Psoas muscle (tissue), 8 donors: ENCODE data around the gene MARK3. TPM values are rescaled to one million over a fixed set of nuclear protein-coding genes. Genes with fewer than 3 reads are reported as not detected.

Experiments
- ATAC-seq, 4 donors: fragments of 200-7000 bp; cut with Tn5 transposase; one replicate each; pipeline ENCODE4 v1.9.1; 2020; ENCODE audit warnings: moderate library complexity in 3 of 4, mild to moderate bottlenecking in 2 of 4
- DNase-seq, 2 donors: peaks; one replicate each; pipeline ENCODE4 v3.0.0-alpha.2; 2020
- H3K27ac ChIP-seq: fragments of 200-600 bp; one replicate; pipeline ENCODE4 v1.8.0; 2022
- H3K27me3 ChIP-seq, 3 donors: fragments of 200-600 bp in 1 of 3; one replicate each; pipeline versions ENCODE4 v1.6.1 to v1.8.0; 2013 to 2022; ENCODE audit warnings: low read length in 2 of 3, mild to moderate bottlenecking in 2 of 3, moderate library complexity in 1 of 3; ENCODE audit not compliant: insufficient read depth in 3 of 3
- H3K36me3 ChIP-seq, 2 donors: fragments of 200-600 bp in 1 of 2; one replicate each; pipeline versions ENCODE4 v1.6.1 to v1.8.0; 2013 to 2022; ENCODE audit warnings: low read depth in 1 of 2, mild to moderate bottlenecking in 1 of 2, moderate library complexity in 1 of 2; ENCODE audit not compliant: insufficient read depth in 1 of 2
- H3K4me1 ChIP-seq: fragments of 200-600 bp; one replicate; pipeline ENCODE4 v1.8.0; 2022
- H3K4me3 ChIP-seq: fragments of 200-600 bp; one replicate; pipeline ENCODE4 v1.8.0; 2022; ENCODE audit warnings: mild to moderate bottlenecking
- H3K9me3 ChIP-seq: fragments of 200-600 bp; one replicate; pipeline ENCODE4 v1.8.0; 2022
- WGBS, 3 donors: extraction: QIAGEN DNeasy Blood & Tissue Kit; methylation state at CpG; one replicate each; pipeline versions ENCODE4 v1.1.6 to v1.1.7; 2013; 5-methylcytosine and 5-hydroxymethylcytosine counted together
- intact Hi-C, 2 donors: fragments of 100-400 bp; cut with DNase I; formaldehyde crosslinking; loops; one replicate each; pipeline versions ENCODE4 v1.11.0 to v1.14.2; 2022
- polyA plus RNA-seq, 3 donors: library from polyadenylated mRNA; stranded (reverse); fragments of 200-250 nt; gene quantifications; one replicate each; pipeline ENCODE4 v1.2.3, GENCODE V29; 2013
- total RNA-seq, 4 donors: library from RNA; stranded (reverse); fragmentation: NEBNext Ultra II Directional in 2 of 4; extraction: Animal tissue kit (Norgen Biotek cat#: 25700) in 2 of 4; gene quantifications; one replicate each; pipeline versions ENCODE4 v1.2.1 to v1.2.4, GENCODE V29; 2021 to 2023
- TF ChIP-seq, protein P1 (sequence below): fragments of 200-600 bp; IDR thresholded peaks from one replicate; pipeline ENCODE4 v1.8.0; 2022; ENCODE audit warnings: antibody characterized with exemption
- donor health status: healthy with polysubstance abuse.
- donor health status: DM: no; HTN: no; CAD: no; lungs with moderate emphysema.
- donor health status: Bipolar disorder and iron deficiency.
- donor health status: healthy.
- donor health status: DM: yes; HTN: yes; CAD: no.
- donor health status: DM: no; HTN: no; CAD: no.
- donor health status: DM: no; HTN: no; CAD: no.
- donor health status: DM: yes; HTN: yes; CAD: no.

MARK3 gene
- total and polyA plus RNA-seq, 7 donors = 46.1 to 89.2 (median 63.9) TPM

DNA sequence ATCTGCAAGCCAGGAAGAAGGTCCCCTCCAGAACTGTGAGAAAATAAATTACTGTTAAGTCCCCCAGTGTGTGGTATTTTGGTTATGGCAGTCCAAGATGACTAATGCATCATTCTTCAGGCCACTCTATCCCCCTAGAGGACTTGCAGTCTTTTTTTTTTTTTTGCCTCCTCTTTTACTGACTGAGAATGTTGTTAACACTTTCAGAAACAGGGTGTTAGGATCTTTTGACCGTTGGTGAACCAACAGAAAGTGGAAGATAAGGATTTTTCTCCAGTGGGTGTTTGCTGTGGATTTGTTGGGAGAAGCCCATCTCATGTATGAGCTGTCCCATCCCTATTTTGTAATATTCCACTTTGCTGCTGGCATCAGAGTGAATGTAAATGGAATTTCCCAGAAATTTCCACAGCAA is 37.8 kb downstream of the MARK3 start:
- H3K9me3 ChIP-seq = no peaks in the 10 kb centered on the region
- peak overlapping the region; percentile 33 for H3K27ac ChIP-seq
- TF ChIP-seq, protein P1, sequence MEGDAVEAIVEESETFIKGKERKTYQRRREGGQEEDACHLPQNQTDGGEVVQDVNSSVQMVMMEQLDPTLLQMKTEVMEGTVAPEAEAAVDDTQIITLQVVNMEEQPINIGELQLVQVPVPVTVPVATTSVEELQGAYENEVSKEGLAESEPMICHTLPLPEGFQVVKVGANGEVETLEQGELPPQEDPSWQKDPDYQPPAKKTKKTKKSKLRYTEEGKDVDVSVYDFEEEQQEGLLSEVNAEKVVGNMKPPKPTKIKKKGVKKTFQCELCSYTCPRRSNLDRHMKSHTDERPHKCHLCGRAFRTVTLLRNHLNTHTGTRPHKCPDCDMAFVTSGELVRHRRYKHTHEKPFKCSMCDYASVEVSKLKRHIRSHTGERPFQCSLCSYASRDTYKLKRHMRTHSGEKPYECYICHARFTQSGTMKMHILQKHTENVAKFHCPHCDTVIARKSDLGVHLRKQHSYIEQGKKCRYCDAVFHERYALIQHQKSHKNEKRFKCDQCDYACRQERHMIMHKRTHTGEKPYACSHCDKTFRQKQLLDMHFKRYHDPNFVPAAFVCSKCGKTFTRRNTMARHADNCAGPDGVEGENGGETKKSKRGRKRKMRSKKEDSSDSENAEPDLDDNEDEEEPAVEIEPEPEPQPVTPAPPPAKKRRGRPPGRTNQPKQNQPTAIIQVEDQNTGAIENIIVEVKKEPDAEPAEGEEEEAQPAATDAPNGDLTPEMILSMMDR = no peak
- no peak overlapping the region for H3K4me3 ChIP-seq
- ATAC-seq (peak in 3 of 4 donors; percentile 34 to 57 (median 51)), DNase-seq (no peak)
- intact Hi-C loops = no loop called here
- WGBS, 3 donors = 63 to 81% (median 68%) methylated on average over 1 of the region's 1 CpG
- H3K27me3 ChIP-seq = no peaks in the 10 kb centered on the region
- H3K36me3 ChIP-seq = peaks cover 0 to 5% of the 10 kb centered on the region in 2 donors
- peaks cover 23% of the 10 kb centered on the region for H3K4me1 ChIP-seq

DNA sequence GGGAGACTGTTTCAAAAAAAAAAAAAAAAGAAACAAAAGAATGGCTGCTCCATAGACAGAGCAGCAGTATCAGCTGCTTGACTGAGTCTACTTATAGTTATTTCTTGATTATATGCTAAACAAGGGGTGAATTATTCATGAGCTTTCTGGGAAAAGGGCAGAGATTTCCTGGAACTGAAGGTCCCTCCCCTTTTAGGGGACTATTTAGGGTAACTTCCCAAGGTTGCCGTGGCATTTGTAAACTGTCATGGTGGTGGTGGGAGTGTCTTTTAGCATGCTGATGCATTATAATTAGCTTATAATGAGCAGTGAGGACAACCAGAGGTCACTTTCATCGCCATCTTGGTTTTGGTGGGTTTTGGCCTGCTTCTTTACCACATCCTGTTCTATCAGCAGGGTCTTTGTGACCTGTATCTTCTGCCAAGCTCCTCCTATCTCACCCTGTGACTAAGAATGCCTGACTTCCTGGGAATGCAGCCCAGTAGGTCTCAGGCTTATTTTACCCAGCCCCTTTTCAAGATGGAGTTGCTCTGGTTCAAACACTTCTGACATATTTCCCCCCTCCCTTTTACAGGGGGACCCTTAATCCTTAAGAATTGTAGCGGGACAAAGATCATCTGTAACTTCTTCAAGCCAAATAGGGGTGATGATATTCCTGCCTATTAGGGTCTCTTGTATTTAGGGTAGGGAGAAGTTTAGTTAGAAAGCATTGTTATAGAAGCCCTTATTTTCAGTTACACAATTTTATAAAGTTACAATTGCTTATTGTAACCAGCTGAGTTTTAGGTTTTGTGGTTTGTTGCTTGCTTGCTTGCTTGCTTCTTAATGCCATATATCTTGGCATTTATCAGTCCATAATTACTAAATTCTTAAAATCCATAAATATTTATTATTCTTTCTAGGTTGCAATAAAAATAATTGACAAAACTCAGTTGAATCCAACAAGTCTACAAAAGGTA is 42.5 kb downstream of the MARK3 start:
- WGBS, 3 donors = 48 to 81% (median 58%) methylated on average over 3 of the region's 3 CpGs
- ATAC-seq (peak in 3 of 4 donors; percentile 24 to 58 (median 30)), DNase-seq (no peak)
- no peak overlapping the region for H3K4me3 ChIP-seq
- TF ChIP-seq, protein P1 = no peak
- intact Hi-C loops = no loop called here
- no peaks in the 10 kb centered on the region for H3K27me3 ChIP-seq
- H3K9me3 ChIP-seq = no peaks in the 10 kb centered on the region
- H3K27ac ChIP-seq = peak overlapping the region; percentile 39
- H3K4me1 ChIP-seq = peaks cover 37% of the 10 kb centered on the region
- peaks cover 0 to 5% of the 10 kb centered on the region in 2 donors for H3K36me3 ChIP-seq

DNA sequence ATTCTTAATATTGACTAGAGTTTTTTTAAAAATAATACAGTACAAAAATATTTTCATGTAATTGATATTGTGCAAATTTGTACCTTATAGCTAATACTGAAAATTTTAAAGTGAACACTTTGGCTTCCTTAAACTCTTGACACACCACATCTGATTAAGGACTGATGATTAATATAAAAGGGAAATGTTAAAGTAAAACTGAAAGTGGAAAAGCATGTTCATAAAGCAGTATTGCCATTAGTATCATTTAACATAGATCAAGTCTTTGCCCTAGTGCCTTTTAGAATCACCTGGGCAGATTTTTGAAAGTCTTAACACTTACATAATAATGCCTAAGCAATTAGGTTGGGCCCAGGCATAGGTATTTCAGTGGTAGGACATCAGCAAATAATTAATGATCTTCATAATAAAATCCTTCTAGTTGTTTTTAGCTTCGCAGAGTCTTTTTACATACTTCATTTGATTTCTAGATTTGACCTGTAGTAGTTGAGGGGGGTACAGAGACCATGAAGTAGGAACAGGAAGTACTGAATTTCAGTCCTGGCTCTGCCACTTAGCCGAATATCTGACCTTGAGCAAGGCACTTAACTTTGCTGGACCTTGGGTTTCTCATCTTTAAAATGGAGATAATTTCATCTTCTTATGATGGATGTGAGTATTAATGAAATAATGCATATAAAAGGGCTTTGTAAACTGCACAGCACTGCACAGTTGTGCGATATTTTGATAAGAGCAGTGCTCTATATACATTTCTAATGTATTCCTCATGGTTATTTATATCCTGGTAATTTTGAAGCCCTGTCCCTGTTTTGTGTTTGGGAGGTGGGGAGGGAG is 43.7 kb downstream of the MARK3 start:
- TF ChIP-seq, protein P1 = no peak
- ATAC-seq = no peak
- peaks cover 34% of the 10 kb centered on the region for H3K4me1 ChIP-seq
- intact Hi-C loops = no loop called here
- 69 to 81% (median 73%) methylated on average over 3 of the region's 3 CpGs for WGBS, 3 donors
- no peak for DNase-seq
- peak overlapping the region; percentile 31 for H3K27ac ChIP-seq
- no peaks in the 10 kb centered on the region for H3K27me3 ChIP-seq
- peaks cover 0 to 5% of the 10 kb centered on the region in 2 donors for H3K36me3 ChIP-seq
- H3K9me3 ChIP-seq = no peaks in the 10 kb centered on the region
- H3K4me3 ChIP-seq = no peak overlapping the region

DNA sequence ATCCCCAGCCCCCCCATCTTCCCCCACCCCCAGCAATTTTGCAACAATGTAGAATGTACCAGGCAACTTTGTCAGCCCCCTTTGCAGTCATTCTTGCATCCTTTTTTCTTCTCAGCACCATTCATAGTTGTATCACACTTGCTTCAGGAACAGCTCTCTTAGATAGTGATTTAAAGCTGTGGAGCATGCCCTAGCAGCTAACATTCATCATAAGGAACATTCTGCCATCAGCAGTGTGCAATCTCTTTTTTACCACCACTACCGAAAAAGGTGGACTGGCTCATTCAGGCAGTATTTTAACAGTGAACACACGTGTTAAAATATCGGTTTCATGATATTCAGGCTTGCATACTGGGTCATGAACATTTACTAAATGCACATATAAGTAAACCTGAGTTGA is 45.1 kb downstream of the MARK3 start:
- Histone ChIP-seq H3K36me3 (no peaks in the 10 kb centered on the region), H3K4me1 (peaks cover 48% of the 10 kb centered on the region), H3K27me3 (no peaks in the 10 kb centered on the region), H3K9me3 (no peaks in the 10 kb centered on the region), H3K27ac (no peak overlapping the region), H3K4me3 (no peak overlapping the region)
- WGBS, 3 donors = 73 to 87% (median 77%) methylated on average over 3 of the region's 3 CpGs
- no peak for ATAC-seq
- TF ChIP-seq, protein P1 = no peak
- intact Hi-C loops = no loop called here
- DNase-seq = no peak
